ENCODE data around the gene KIF1A.

KIF1A gene

GRCh38 chr2:240819858-240820606 is at the start of gene KIF1A:
TSS of gene KIF1A (minus strand) at chr2:240820219. CDS start at chr2:240797752, 22,467 bp downstream.
- DNase-seq (ENCODE audit: low read depth in 3 of 3), result no peak

- DNase-seq (ENCODE audit: low read depth in 3 of 3), result no peak
Measured at GRCh38 chr2:240869109-240869955, 49.3 kb upstream of the KIF1A start.

- DNase-seq (ENCODE audit: low read depth in 3 of 3), result no peak
Measured at GRCh38 chr2:240868286-240869108, 48.5 kb upstream of the KIF1A start, which contains the start of gene AGXT. TSS of gene AGXT (plus strand) at chr2:240868824. CDS start at chr2:240868866, 42 bp downstream.

- no peak for DNase-seq (ENCODE audit: low read depth in 3 of 3)
Measured at GRCh38 chr2:240865391-240865790, 45.4 kb upstream of the KIF1A start.

GRCh38 chr2:240864475-240864874 is 44.5 kb upstream of the KIF1A start:
- no peak for DNase-seq (ENCODE audit: low read depth in 3 of 3)

GRCh38 chr2:240861547-240861946 is 41.5 kb upstream of the KIF1A start:
- no peak for DNase-seq (ENCODE audit: low read depth in 3 of 3)

- DNase-seq (ENCODE audit: low read depth in 3 of 3), result no peak
Measured at GRCh38 chr2:240858871-240859270, 38.9 kb upstream of the KIF1A start.

GRCh38 chr2:240858321-240858720 is 38.3 kb upstream of the KIF1A start:
- no peak for DNase-seq (ENCODE audit: low read depth in 3 of 3)

GRCh38 chr2:240857039-240858008 is 37.3 kb upstream of the KIF1A start:
- DNase-seq (ENCODE audit: low read depth in 3 of 3), result no peak

GRCh38 chr2:240856151-240856980 is 36.3 kb upstream of the KIF1A start:
- no peak for DNase-seq (ENCODE audit: low read depth in 3 of 3)

- no peak for DNase-seq (ENCODE audit: low read depth in 3 of 3)
Measured at GRCh38 chr2:240855670-240856069, 35.7 kb upstream of the KIF1A start.

GRCh38 chr2:240852671-240853314 is 32.8 kb upstream of the KIF1A start:
- no peak for DNase-seq (ENCODE audit: low read depth in 3 of 3)

GRCh38 chr2:240851078-240851991 is 31.3 kb upstream of the KIF1A start:
- peak; percentile 65 to 72 (median 71) for DNase-seq (ENCODE audit: low read depth in 3 of 3)

- no peak for DNase-seq (ENCODE audit: low read depth in 3 of 3)
Measured at GRCh38 chr2:240850756-240851077, 30.7 kb upstream of the KIF1A start.

GRCh38 chr2:240850026-240850425 is 30.0 kb upstream of the KIF1A start:
- DNase-seq (ENCODE audit: low read depth in 3 of 3), result no peak

GRCh38 chr2:240848900-240849680 is 29.1 kb upstream of the KIF1A start:
- no peak for DNase-seq (ENCODE audit: low read depth in 3 of 3)

GRCh38 chr2:240847817-240848216 is 27.8 kb upstream of the KIF1A start:
- no peak for DNase-seq (ENCODE audit: low read depth in 3 of 3)

All from stimulated activated CD4-positive, alpha-beta T cell treated with anti-CD3 and anti-CD28 coated beads, TNF-alpha, amount 100 ng/mL, for 4 hours (primary cell).